ENCODE data around the gene ERMARD.

The ERMARD gene

DNA sequence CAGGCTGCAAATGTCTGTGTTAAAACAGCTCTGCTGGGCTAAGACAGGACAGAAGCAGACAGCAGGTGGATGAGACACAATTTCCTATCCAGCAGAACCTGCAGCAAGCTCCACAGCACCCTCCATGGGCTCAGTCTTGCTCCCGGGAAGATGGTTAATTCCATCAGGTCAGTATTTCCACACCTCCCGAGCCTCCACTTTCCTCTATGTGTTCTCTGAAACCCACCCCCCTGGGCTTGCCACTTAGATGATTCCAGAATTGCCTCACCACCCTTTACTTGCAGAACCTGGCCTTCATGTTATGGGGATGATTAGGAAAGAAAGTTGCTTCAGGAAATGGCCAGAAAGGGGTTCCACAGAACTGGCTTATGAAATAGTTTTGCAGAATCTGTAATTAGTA, 43.8 kb downstream of the ERMARD start:
- TF ChIP-seq ZFX (IDR thresholded peaks at IDR 0.05; ENCODE audit: borderline replicate concordance) (no peak), CTCF (IDR thresholded peaks at IDR 0.05) (no peak)
- H3K27ac ChIP-seq = no peak overlapping the region

GRCh38 chr6:169798764-169799473, 47.5 kb downstream of the ERMARD start:
- no peak overlapping the region for H3K27ac ChIP-seq
- no peak for TF ChIP-seq CTCF (IDR thresholded peaks at IDR 0.05)
- TF ChIP-seq ZFX (IDR thresholded peaks at IDR 0.05; ENCODE audit: borderline replicate concordance) = no peak

DNA sequence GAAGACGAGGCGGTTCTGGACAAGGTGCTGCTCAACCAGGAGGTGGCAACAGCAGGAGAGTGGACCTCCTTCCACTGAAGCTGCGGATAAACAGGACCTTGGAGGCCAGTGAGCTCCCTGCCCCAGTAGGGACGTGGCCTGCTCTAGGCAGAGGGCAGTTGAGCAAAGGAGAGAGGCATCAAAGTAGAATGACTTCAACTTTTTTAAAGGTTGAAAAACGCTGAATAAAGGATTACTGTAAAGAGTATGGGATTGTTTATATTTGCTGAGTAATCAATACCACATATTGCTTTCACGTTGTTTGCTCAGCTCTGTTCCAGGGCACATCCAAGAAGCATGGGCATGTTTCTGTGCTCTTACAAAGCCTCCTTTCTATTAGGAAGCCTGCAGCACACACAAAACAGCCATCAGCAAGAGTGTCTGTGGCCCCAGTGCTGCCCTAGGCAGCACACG, 48.1 kb downstream of the ERMARD start:
- H3K27ac ChIP-seq = no peak overlapping the region
- TF ChIP-seq CTCF (IDR thresholded peaks at IDR 0.05) = no peak
- TF ChIP-seq ZFX (IDR thresholded peaks at IDR 0.05; ENCODE audit: borderline replicate concordance) = no peak

DNA sequence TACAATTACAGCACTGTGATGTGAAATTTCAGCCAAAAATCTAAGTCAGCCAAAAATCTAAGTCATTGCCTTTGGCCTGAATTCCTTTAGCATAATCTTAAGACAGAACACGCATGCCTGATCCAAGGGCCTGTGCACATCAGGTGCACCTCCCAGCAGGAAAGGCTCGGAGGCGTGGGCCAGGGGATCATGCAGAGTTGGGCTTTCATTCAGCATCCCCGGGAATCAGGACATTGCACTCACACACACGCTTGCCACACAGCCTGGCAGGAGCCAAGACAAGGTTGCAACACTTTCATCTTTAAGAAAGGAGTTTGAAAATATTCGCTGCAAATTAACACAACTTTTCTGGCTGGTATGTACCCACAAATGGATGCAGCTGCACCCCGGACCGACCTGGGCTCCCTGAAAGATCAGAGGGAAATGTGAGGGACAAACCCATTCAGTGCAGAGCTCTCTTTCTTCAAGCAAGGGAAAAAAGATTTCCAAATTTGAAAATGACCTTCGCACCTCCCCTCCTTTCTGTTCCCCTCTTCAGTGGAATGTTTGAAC, 48.8 kb downstream of the ERMARD start:
- H3K27ac ChIP-seq = no peak overlapping the region
- TF ChIP-seq ZFX (IDR thresholded peaks at IDR 0.05; ENCODE audit: borderline replicate concordance) = no peak
- TF ChIP-seq CTCF (IDR thresholded peaks at IDR 0.05) = no peak

- TF ChIP-seq ZFX (IDR thresholded peaks at IDR 0.05; ENCODE audit: borderline replicate concordance) = no peak
- no peak for TF ChIP-seq CTCF (IDR thresholded peaks at IDR 0.05)
- no peak overlapping the region for H3K27ac ChIP-seq
Measured at GRCh38 chr6:169800668-169801395, 49.4 kb downstream of the ERMARD start.

- H3K27ac ChIP-seq = no peak overlapping the region
- TF ChIP-seq CTCF (IDR thresholded peaks at IDR 0.05) = no peak
- no peak for TF ChIP-seq ZFX (IDR thresholded peaks at IDR 0.05; ENCODE audit: borderline replicate concordance)
Measured at GRCh38 chr6:169801396-169802160, 50.2 kb downstream of the ERMARD start.
